ENCODE measurements around the gene DEPDC4.

DNA sequence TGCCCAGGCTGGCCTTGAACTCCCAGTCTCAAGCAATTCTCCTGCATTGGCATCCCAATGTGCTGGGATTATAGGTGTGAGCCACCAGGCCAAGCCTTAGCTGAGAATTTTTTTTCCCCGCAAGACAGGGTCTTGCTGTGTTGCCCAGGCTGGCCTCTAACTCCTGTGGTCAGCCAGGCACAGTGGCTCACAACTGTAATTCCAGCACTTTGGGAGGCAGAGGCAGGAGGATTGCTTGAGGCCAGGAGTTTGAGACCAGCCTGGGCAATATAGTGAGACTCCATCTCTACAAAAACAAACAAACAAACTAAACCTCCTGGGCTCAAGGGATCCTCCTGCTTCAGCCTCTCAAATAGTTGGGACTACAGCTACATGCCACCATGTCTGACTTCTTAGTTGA, 27.3 kb downstream of the DEPDC4 start:
- TF ChIP-seq, protein P1, sequence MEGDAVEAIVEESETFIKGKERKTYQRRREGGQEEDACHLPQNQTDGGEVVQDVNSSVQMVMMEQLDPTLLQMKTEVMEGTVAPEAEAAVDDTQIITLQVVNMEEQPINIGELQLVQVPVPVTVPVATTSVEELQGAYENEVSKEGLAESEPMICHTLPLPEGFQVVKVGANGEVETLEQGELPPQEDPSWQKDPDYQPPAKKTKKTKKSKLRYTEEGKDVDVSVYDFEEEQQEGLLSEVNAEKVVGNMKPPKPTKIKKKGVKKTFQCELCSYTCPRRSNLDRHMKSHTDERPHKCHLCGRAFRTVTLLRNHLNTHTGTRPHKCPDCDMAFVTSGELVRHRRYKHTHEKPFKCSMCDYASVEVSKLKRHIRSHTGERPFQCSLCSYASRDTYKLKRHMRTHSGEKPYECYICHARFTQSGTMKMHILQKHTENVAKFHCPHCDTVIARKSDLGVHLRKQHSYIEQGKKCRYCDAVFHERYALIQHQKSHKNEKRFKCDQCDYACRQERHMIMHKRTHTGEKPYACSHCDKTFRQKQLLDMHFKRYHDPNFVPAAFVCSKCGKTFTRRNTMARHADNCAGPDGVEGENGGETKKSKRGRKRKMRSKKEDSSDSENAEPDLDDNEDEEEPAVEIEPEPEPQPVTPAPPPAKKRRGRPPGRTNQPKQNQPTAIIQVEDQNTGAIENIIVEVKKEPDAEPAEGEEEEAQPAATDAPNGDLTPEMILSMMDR (IDR thresholded peaks at IDR 0.05), result no peak
- no peak for TF ChIP-seq POLR2A (IDR thresholded peaks at IDR 0.05)
